Measurements from ENCODE around the gene AP1G1. TPM values are rescaled to one million over a fixed set of nuclear protein-coding genes. Genes with fewer than 3 reads are reported as not detected.
"Not testable (repeated sequence)": the region's sequence is repeated elsewhere in the genome, so short reads cannot be mapped to it uniquely, and the experiment has no call there.

The AP1G1 gene
- total RNA-seq, 1 donor from 2014 or later: 40.1 TPM

DNA sequence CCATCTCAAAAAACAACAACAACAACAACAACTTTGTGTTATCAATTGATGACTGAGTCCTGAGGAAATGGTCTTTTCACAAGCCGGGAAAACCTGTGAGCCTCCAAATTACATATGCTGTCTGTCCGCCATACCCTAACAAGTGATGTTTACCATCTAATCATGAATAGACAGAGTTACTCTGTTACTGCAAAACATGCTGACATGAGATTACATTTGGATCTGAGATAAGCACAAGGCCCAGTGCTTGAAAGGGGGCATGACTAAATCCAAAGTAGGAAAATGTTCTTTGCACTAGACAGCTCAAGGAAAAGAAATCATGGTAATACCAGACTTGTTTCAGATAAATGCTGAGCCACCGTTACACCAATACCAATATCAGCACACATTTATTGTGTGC lies 28.5 kb upstream of the AP1G1 start:
- DNase-seq (ENCODE audit: low read depth): no peak
- no peak for TF ChIP-seq CTCF (conservative IDR thresholded peaks at IDR 0.05; ENCODE audit: low read depth, low read length)
- H3K4me3 ChIP-seq (ENCODE audit: low read depth, low read length): no peak overlapping the region

- TF ChIP-seq CTCF (conservative IDR thresholded peaks at IDR 0.05; ENCODE audit: low read depth, low read length): no peak
- DNase-seq (ENCODE audit: low read depth): no peak
- no peak overlapping the region for H3K4me3 ChIP-seq (ENCODE audit: low read depth, low read length)
Measured at GRCh38 chr16:71834291-71834690, 25.7 kb upstream of the AP1G1 start.

- DNase-seq (ENCODE audit: low read depth); H3K4me3 ChIP-seq (ENCODE audit: low read depth, low read length): not testable (repeated sequence)
Measured at GRCh38 chr16:71832112-71832511, 23.5 kb upstream of the AP1G1 start.

DNA sequence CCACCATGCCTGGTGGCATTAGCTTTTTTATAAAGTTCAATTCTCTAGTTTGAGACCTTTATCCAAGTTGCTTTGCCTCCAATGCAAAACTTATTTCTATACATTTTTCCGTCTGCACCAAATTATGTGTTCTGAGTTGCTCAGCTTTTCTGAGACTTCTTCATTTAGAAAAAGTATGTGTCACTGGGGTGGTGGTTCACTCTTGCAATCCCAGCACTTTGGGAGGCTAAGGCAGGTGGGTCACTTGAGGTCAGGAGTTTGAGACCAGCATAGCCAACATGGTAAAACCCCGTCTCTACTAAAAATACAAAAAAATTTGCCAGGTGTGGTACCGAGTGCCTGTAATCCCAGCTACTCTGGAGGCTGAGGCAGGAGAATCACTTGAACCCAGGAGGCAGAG lies 23.1 kb upstream of the AP1G1 start:
- not testable (repeated sequence) for DNase-seq (ENCODE audit: low read depth); H3K4me3 ChIP-seq (ENCODE audit: low read depth, low read length)

DNA sequence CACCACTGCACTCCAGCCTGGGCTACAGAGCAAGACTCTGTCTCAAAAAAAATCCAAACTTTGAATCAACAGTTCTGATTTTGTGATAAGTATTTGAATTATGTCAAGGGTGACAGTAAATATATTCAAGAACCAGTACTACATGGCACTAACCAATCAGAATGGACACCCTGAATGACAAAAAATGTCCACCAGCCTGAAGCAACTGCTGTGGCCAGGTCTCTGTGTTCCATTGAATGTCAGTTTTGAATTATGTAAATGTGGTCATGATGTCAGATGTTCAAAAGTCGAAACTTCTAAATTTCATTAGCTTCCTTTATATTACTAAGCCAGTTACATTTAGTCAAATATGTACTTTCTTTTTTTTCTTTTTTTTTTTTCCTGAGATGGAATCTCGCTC lies 21.7 kb upstream of the AP1G1 start:
- no peak for TF ChIP-seq CTCF (conservative IDR thresholded peaks at IDR 0.05; ENCODE audit: low read depth, low read length)
- H3K4me3 ChIP-seq (ENCODE audit: low read depth, low read length): no peak overlapping the region
- DNase-seq (ENCODE audit: low read depth): no peak

GRCh38 chr16:71826533-71827017 lies 17.9 kb upstream of the AP1G1 start:
- H3K4me3 ChIP-seq (ENCODE audit: low read depth, low read length): no peak overlapping the region
- TF ChIP-seq CTCF (conservative IDR thresholded peaks at IDR 0.05; ENCODE audit: low read depth, low read length): no peak
- DNase-seq (ENCODE audit: low read depth): no peak

DNA sequence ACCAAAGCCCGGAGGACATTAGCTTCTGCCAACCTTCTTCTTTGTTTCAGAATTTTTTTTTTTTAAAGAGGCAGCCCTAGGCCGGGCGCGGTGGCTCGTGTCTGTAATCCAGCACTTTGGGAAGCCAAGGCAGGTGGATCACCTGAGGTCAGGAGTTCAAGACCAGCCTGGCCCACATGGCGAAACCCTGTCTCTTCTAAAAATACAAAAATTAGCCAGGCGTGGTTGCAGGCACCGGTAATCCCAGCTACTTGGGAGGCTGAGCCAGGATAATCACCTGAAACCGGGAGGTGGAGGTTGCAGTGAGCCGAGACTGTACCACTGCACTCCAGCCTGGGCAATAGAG lies 8.5 kb upstream of the AP1G1 start:
- DNase-seq (ENCODE audit: low read depth); H3K4me3 ChIP-seq (ENCODE audit: low read depth, low read length): not testable (repeated sequence)

GRCh38 chr16:71811261-71811803 lies 2.7 kb upstream of the AP1G1 start:
- TF ChIP-seq CTCF (conservative IDR thresholded peaks at IDR 0.05; ENCODE audit: low read depth, low read length): no peak
- DNase-seq (ENCODE audit: low read depth): no peak
- H3K4me3 ChIP-seq (ENCODE audit: low read depth, low read length): no peak overlapping the region

DNA sequence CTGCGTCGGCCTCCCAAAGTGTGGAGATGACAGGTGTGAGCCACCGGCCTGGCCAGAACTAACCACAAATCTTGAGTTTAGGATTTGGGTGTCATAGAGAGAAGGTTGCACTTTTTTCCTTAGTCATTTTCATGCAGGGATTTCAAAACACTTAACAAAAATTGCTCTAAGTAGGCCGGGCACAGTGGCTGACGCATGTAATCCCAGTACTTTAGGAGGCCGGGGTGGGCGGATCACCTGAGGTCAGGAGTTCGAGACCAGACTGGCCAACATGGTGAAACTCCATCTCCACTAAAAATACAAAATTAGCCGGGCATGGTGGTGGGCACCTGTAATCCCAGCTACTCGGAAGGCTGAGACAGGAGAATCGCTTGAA lies 1.5 kb upstream of the AP1G1 start:
- not testable (repeated sequence) for H3K4me3 ChIP-seq (ENCODE audit: low read depth, low read length); DNase-seq (ENCODE audit: low read depth)

Data from epithelial cell of proximal tubule (primary cell).